GM21825 (cell line): ENCODE measurements around the gene LSM4.
"Not testable (repeated sequence)": the region's sequence is repeated elsewhere in the genome, so short reads cannot be mapped to it uniquely, and the experiment has no call there.

Experiments
- ATAC-seq: cut with Tn5 transposase; IDR thresholded peaks from one replicate; pipeline ENCODE4 v1.9.1; 2021; ENCODE audit warnings: mild to moderate bottlenecking, moderate library complexity; ENCODE audit not compliant: unreplicated experiment

The LSM4 gene

DNA sequence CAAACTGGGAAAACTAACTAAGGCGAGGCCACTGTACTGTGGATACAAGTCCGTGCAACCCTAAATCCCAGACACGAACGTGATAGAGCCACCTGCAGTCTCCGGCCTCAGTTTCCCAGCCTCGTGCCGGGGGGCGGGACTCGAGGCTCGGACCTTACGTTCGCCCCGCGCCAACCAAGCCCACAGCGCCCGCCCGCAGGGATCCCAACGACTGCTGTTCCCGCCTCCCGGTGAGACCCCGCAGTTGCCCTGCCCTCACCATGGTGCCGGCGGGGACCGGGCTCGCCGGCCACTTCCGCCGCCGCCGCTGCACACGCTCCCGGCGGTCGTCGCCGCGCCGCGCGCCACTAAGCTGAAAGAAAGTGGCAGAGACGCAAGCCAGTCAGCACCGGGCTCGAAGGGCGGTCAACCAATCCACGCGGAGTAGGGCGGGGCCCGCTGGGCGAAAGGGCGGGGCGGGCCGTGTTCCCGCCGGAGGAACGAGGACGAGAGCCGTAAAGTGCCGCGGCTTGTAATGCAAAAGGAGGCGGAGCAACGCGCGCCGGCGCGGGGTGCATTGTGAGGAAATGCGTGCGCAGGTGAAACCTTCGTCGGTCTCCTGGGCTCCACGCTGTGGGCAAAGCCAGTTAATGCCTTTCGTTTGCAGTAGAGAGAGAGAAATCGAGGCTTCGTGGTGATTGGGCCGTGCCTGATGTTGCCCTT is at the start of gene LSM4:
LSM4 (minus strand) TSS at position 318 of the 702 bp plus-strand sequence; CDS start at position 262, 56 bp downstream.
- peak; percentile 83 for ATAC-seq

DNA sequence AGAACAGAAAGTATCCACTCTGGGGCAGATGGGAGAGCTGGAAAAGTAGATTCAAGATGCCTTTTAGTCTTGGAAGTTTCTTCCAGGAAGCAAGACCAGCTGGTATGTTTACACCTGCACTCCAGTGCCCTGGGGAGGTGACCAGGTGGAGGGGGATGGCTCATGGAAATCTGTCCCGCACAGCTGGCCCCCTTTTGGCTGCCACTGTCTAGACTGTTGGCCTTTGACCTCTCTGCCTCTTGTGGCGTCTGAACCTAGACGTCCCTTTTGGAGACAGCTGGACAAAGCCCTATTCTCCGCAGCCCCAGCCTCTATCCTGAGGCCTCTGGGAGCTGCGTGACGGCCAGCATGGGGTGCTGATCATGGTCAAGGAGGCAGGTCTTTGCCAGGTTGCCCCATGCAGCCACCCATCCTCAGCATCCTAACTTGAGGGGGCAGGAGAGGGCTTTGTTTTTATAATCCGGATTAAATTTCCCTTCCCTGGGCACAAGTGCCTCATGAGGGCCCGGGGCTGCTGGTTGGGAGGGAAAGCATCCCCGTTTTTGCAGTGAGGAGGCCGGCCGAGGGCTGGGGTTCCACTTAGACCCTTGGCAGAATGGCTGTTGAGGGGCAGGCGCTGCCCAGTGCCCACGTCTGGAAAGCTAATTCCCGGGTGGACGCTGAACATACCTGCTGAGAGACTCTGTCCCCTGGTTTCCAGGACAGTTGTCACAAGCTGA is 45.8 kb upstream of the LSM4 start:
- ATAC-seq, result no peak

DNA sequence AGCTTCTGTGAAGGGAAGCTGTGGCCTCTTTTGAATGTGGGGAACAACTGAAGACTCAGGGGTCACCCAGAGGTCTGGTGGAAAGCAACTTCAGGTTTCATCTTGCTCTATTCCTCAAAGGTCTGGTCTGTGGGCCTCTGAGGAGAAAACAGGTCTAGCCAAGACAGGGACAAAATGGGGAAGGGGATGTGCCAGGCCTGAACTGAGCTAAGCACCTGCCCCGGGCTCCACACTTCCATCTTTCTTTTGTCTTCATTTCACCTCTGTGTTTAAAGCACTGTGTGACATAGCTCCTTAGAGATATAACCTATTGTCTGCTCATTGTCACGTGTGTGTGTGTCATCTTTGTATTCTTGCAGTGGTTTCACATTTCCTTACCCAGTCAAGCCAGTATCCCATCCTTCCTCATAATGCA is 43.2 kb upstream of the LSM4 start:
- ATAC-seq, result no peak

GRCh38 chr19:18364826-18365528 is 42.1 kb upstream of the LSM4 start:
- no peak for ATAC-seq

GRCh38 chr19:18364277-18364825 is 41.5 kb upstream of the LSM4 start:
- ATAC-seq, result not testable (repeated sequence)

GRCh38 chr19:18363787-18364186 is 40.9 kb upstream of the LSM4 start:
- ATAC-seq, result no peak

- ATAC-seq, result no peak
Observed at GRCh38 chr19:18362934-18363542, 40.2 kb upstream of the LSM4 start.

DNA sequence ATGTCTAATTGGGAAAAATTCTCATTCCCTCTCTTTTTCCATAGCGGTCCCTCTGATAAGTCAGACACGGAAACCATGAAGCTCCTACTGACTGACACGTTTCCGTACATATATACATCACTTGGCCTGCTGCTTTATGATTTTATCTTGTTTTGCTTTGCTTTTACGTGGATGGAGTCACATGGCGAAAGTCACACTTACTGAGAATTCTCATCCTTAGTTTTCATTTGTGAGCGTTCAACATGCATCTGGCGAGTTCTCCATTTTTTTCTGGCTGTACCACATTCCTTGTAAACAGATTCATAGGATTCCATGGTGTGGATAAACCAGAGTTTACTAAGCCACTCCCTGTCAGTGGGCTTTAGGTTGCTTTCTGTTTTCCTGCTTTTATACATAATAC is 38.8 kb upstream of the LSM4 start:
- no peak for ATAC-seq

- no peak for ATAC-seq
Observed at GRCh38 chr19:18357041-18357440, 34.2 kb upstream of the LSM4 start.

- ATAC-seq, result not testable (repeated sequence)
Observed at GRCh38 chr19:18354743-18355142, 31.9 kb upstream of the LSM4 start.

GRCh38 chr19:18353378-18354005 is 30.6 kb upstream of the LSM4 start:
- no peak for ATAC-seq

GRCh38 chr19:18351544-18351943 is 28.7 kb upstream of the LSM4 start:
- no peak for ATAC-seq

GRCh38 chr19:18350490-18350889 is 27.6 kb upstream of the LSM4 start:
- no peak for ATAC-seq

DNA sequence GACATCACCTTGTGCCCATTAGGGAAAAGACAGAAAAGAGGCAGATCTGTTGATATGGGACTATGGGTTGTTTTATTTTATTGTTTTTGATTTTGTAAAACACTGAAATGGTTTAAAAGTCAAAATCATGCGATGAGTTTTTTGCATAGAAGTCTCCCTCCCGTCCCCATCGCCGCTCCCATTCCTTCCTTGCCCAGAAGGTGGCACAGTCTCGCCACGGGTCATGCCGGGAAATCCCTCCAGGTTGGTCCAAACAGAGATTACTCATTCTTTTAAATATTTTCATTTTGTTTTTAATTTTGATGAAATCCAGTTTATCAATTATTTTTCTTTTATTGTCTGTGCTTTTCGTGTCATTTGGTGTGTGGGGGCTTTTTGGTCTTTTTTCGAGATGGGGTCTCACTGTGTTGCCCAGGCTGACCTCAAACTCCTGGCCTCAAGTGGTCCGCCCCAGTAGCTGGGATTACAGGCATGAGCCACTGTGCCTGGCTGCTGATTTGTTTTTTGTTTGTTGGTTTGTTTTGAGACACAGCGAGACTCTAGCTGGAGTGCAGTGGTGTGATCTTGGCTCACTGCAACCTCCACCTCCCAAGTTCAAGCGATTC is 26.8 kb upstream of the LSM4 start:
- no peak for ATAC-seq

DNA sequence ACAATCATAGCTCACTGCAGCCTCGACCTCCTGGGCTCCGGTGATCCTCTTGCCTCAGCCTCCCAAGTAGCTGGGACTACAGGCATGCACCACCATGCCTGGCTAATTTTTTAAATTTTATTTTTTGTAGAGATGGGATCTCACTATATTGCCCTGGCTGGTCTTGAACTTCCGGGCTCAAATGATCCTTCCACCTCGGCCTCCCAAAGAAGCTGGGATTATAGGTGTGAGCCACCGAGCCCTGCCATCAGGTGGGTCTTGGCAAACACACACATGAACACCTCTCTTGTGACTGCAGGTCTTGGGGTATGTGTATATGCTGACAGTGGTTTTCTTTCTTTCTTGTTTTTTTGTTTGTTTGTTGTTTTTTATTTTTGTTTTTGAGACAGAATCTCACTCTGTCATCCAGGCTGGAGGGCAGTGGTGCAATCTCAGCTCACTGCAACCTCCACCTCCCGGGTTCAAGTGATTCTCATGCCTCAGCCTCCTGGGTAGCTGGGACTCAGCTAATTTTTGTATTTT is 26.0 kb upstream of the LSM4 start:
- ATAC-seq, result not testable (repeated sequence)

DNA sequence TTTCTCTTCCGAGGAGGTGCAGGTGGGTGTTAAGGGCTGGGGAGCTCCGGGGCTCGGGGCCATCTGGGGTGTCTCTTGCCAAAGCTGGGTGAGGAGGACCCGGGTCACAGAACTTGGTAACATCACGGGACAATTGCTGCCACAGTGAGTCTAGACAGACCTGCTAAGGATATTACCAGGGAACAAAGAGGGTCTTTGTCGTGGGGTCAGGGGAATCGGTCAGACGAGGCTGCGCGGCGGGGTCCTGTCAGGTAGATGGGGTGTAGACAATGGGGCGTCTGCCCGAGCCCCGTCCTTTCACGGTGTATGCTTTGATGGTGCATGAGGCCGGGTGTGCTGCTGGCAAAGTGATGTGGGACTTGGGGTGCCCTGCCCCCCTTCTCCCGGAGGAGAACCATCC is 25.3 kb upstream of the LSM4 start:
- ATAC-seq, result no peak

- ATAC-seq, result no peak
Observed at GRCh38 chr19:18346091-18346490, 23.2 kb upstream of the LSM4 start.

DNA sequence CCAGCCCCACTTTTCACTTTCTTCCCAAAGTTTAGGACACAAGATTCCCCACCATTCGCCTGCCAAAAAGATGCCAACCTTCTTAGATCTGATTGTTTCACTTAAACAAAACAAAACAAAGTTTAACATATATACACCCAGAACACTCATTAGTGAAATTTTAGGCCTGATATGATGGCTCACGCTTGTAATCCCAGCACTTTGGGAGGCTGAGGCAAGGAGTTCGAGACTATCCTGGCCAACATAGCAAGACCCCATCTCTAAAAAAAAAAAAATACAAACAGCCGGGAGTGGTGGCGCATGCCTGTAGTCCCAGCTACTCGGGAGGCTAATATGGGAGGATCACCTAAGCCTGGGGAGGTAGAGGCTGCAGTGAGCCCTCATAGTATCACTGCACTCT is 22.4 kb upstream of the LSM4 start:
- ATAC-seq, result no peak

DNA sequence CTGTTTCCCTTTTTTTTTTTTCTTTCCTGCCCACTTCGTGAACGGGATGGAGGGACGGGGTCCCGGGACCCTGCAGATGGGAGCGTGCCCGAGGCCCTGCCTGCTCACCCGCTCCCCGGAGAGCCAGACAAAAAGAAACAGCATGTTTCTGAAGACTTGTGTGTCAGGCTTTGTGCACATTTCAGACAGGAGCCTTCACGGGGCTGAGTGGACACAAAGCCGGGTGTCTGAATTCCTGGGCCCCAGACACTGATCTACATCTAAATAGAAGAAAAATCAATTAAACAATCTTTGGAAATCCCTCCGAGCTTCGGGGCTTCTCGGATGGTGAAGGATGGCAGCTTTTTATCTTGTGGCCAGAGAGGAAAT is 21.7 kb upstream of the LSM4 start:
- no peak for ATAC-seq

DNA sequence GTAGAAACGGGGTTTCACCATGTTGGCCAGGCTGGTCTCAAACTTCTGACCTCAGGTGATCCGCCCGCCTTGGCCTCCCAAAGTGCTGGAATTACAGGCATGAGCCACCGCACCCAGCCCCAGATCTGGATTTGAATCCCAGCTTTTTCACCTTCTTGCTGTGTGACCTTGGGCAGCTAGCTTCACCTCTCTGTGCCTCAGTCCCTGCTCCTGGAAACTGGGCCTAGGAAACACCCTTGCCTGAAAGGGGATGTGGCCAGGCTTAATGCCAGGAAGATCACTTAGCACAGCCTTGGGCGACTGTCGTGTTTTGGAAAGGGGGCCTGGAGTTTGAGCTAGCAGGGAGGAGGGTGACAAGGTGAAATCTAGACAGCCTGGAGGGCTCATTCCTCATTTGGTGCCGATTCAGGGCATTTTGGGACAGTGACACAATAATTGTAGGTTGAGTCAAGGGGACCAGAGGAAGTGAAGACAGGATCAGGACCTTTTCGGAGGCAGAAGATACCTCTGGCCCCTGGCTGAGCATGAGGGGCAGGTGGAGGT is 19.3 kb upstream of the LSM4 start:
- no peak for ATAC-seq
